ENCODE measurements around the gene LPCAT2.

- TF ChIP-seq EZH2 (IDR thresholded peaks at IDR 0.05; ENCODE audit: low read length, missing control alignments) (no peak), CTCF (conservative IDR thresholded peaks at IDR 0.05 in 1 of 2, IDR thresholded peaks at IDR 0.05 in 1 of 2; ENCODE audit: low read depth in 1 of 2, low read length in 2 of 2) (no peak)
Measured at GRCh38 chr16:55462241-55462640, 46.6 kb upstream of the LPCAT2 start.

Measured in fibroblast of lung (primary cell).